MCF 10A (cell line): Measurements from ENCODE around the gene HS6ST3. TPM values are rescaled to one million over a fixed set of nuclear protein-coding genes. Genes with fewer than 3 reads are reported as not detected.

Experiments
- BruUV-seq: library from RNA; stranded (reverse); fragments of 400-500 nt; replicated peaks from 2 replicates; lab custom pipeline; 2021; lab: Mats Ljungman, UMichigan
- CTCF ChIA-PET: fragments of 300-600 bp; sonication (Branson Sonifier 250); formaldehyde crosslinking; extraction: SDS; loops from one replicate; lab custom pipeline; 2021; ENCODE audit warnings: antibody characterized with exemption, inconsistent platforms; lab: Yijun Ruan, JAX
- POLR2A ChIA-PET: fragments of 300-600, 350-650 bp; sonication (Branson Sonifier 250); formaldehyde crosslinking; extraction: SDS; loops from one replicate; lab custom pipeline; 2020; ENCODE audit warnings: antibody characterized with exemption, inconsistent platforms; lab: Yijun Ruan, JAX
- DNase-seq: peaks from one replicate; pipeline ENCODE4 v3.0.0-alpha.2; 2018; ENCODE audit not compliant: unreplicated experiment
- H3K27ac Mint-ChIP-seq: one replicate; pipeline ENCODE4 v1.8.0; 2022; ENCODE audit warnings: mild to moderate bottlenecking, low read depth, mixed read lengths; ENCODE audit not compliant: unreplicated experiment
- H3K27me3 Mint-ChIP-seq: one replicate; pipeline ENCODE4 v1.8.0; 2022; ENCODE audit warnings: mixed read lengths; ENCODE audit not compliant: insufficient read depth, unreplicated experiment
- H3K36me3 Mint-ChIP-seq: one replicate; pipeline ENCODE4 v1.8.0; 2022; ENCODE audit warnings: mild to moderate bottlenecking, moderate library complexity, mixed read lengths; ENCODE audit not compliant: insufficient read depth, unreplicated experiment
- H3K4me1 Mint-ChIP-seq: one replicate; pipeline ENCODE4 v1.8.0; 2022; ENCODE audit warnings: mixed read lengths; ENCODE audit not compliant: insufficient read depth, unreplicated experiment
- H3K4me3 Mint-ChIP-seq: one replicate; pipeline ENCODE4 v1.8.0; 2022; ENCODE audit warnings: mild to moderate bottlenecking, moderate library complexity, mixed read lengths; ENCODE audit not compliant: unreplicated experiment
- H3K9me3 Mint-ChIP-seq: one replicate; pipeline ENCODE4 v1.8.0; 2022; ENCODE audit warnings: mixed read lengths; ENCODE audit not compliant: unreplicated experiment
- intact Hi-C: fragments of 100-400 bp; cut with micrococcal nuclease; formaldehyde crosslinking; loops from 2 replicates; pipeline ENCODE4 v1.14.1; 2022
- total RNA-seq: library from RNA; stranded (reverse); gene quantifications from 2 replicates; pipeline ENCODE4 v1.2.3, GENCODE V29; 2022
- TF ChIP-seq, protein P1 (sequence below): fragments of 200-600 bp; IDR thresholded peaks from one replicate; pipeline ENCODE4 v1.8.0; 2022; ENCODE audit warnings: antibody characterized with exemption, mild to moderate bottlenecking; ENCODE audit not compliant: unreplicated experiment

The HS6ST3 gene
- total RNA-seq, 1 experiment from 2014 or later: 0.09 TPM

DNA sequence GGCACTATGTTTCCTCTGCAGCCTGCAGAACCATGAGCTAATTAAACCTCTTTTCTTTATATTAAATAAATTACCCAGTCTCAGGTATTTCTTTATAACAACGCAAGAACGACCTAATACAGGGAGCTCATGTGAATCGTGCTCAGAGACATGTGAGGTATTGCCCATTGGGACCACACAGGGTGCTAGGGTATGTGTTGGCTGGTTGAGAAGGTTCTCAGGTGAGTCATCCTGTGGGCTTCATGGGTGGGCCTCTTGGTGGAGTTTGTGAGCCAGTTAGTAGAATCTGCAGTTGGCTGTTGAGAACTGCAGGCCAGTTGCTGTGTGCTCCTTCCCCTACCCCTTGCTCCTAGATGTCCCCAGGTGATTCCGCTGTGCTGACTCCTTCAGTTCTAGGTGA lies 163.0 kb downstream of the HS6ST3 start:
- intact Hi-C loops: no loop called here
- H3K9me3 Mint-ChIP-seq: peaks cover 7% of the 10 kb centered on the region
- no TSS peak for BruUV-seq
- ChIA-PET CTCF (no interaction called here), POLR2A (no interaction called here)
- DNase-seq: no peak
- no peaks in the 10 kb centered on the region for H3K4me1 Mint-ChIP-seq
- H3K4me3 Mint-ChIP-seq: no peak overlapping the region
- H3K27ac Mint-ChIP-seq: no peak overlapping the region
- TF ChIP-seq, protein P1, sequence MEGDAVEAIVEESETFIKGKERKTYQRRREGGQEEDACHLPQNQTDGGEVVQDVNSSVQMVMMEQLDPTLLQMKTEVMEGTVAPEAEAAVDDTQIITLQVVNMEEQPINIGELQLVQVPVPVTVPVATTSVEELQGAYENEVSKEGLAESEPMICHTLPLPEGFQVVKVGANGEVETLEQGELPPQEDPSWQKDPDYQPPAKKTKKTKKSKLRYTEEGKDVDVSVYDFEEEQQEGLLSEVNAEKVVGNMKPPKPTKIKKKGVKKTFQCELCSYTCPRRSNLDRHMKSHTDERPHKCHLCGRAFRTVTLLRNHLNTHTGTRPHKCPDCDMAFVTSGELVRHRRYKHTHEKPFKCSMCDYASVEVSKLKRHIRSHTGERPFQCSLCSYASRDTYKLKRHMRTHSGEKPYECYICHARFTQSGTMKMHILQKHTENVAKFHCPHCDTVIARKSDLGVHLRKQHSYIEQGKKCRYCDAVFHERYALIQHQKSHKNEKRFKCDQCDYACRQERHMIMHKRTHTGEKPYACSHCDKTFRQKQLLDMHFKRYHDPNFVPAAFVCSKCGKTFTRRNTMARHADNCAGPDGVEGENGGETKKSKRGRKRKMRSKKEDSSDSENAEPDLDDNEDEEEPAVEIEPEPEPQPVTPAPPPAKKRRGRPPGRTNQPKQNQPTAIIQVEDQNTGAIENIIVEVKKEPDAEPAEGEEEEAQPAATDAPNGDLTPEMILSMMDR: no peak
- no peaks in the 10 kb centered on the region for H3K27me3 Mint-ChIP-seq
- no peaks in the 10 kb centered on the region for H3K36me3 Mint-ChIP-seq

DNA sequence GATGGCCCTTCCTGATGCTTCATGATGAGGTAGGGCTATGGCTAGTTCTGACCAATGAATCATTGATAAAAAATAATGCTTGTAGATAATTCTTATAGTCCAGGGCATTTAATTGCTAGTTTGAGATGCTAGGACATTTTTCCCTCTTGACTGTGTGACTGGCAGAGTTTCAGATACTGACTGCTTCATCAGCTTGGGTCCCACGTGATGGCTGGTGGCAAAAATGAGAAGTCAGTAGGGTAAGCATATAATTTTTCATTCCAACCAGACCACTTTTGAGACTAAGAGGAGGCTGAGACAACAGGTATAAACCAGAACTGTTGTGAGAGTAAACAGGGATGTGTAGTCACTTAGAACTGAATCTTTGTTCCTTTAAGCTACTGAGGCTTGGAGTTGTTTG lies 183.3 kb downstream of the HS6ST3 start:
- ChIA-PET POLR2A (interaction anchor here (0.6 to 0.8 kb wide), 2 partner anchors 46 to 656 kb away, joined by 3 read pairs; no protein-coding TSS in a partner anchor), CTCF (interaction anchor here (0.6 kb wide), 1 partner anchor 711 kb away, joined by 3 read pairs; no protein-coding TSS in a partner anchor)
- intact Hi-C loops: no loop called here
- H3K27ac Mint-ChIP-seq: no peak overlapping the region
- H3K9me3 Mint-ChIP-seq: peaks cover 9% of the 10 kb centered on the region
- TF ChIP-seq, protein P1: no peak
- no TSS peak for BruUV-seq
- DNase-seq: no peak
- H3K4me3 Mint-ChIP-seq: no peak overlapping the region
- H3K36me3 Mint-ChIP-seq: no peaks in the 10 kb centered on the region
- no peaks in the 10 kb centered on the region for H3K4me1 Mint-ChIP-seq
- no peaks in the 10 kb centered on the region for H3K27me3 Mint-ChIP-seq

DNA sequence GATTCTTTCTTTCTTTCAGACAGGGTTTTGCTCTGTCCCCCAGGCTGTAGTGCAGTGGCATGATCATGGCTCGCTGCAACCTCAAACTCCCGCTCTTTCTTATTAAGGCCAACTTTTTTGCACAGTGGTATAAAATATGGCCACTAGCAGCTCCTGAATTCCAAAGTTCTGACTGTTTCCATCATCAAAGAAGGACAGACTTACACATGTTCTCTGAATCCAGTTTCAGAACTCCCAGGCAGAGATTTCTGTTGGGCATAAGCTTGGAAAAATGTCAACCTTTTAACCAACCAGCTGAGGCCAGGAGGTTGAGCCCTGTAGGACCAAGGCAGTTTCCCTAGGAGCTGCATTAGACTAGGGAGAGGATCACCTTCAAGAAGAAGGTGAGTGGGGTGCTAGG lies 184.1 kb downstream of the HS6ST3 start:
- no TSS peak for BruUV-seq
- Mint-ChIP-seq H3K9me3 (peaks cover 7% of the 10 kb centered on the region), H3K27me3 (no peaks in the 10 kb centered on the region), H3K4me1 (no peaks in the 10 kb centered on the region), H3K4me3 (no peak overlapping the region), H3K27ac (no peak overlapping the region), H3K36me3 (no peaks in the 10 kb centered on the region)
- no peak for DNase-seq
- intact Hi-C loops: no loop called here
- TF ChIP-seq, protein P1: no peak
- POLR2A ChIA-PET: interaction anchor here (0.6 kb wide), 1 partner anchor 221 kb away, joined by 3 read pairs; the partner anchor contains the start of gene UGGT2
- CTCF ChIA-PET: interaction anchor here (0.5 to 1.6 kb wide), 3 partner anchors 13 to 1481 kb away, joined by 3 to 5 read pairs (median 3); no protein-coding TSS in a partner anchor

DNA sequence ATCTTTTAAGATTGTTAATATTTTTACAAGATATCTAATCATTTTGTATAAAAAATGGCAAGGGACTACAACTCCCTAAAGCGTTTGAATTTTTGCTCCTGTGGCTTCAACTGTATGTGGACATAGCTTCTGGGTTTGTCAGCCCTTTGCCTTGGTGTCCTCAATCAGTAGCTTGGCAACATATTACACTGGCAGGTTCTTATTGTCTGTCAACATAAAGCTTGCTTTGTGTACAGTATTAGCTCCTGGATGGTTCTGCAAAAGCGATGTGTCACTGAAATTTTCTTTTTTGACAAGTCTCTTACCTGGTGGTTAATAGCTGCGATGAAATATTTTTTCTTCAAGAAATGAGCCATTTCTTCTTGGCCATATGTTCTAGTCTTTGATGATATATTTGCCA lies 190.0 kb downstream of the HS6ST3 start:
- no peaks in the 10 kb centered on the region for H3K4me1 Mint-ChIP-seq
- no peak overlapping the region for H3K27ac Mint-ChIP-seq
- POLR2A ChIA-PET: interaction anchor here (0.6 kb wide), 1 partner anchor 33 kb away, joined by 3 read pairs; no protein-coding TSS in a partner anchor
- H3K36me3 Mint-ChIP-seq: no peaks in the 10 kb centered on the region
- H3K4me3 Mint-ChIP-seq: no peak overlapping the region
- CTCF ChIA-PET: interaction anchor here (0.6 to 1.3 kb wide), 2 partner anchors 537 to 933 kb away, joined by 3 to 4 read pairs; no protein-coding TSS in a partner anchor
- H3K9me3 Mint-ChIP-seq: peaks cover 7% of the 10 kb centered on the region
- intact Hi-C loops: no loop called here
- DNase-seq: no peak
- TF ChIP-seq, protein P1: no peak
- BruUV-seq: no TSS peak
- peaks cover 11% of the 10 kb centered on the region for H3K27me3 Mint-ChIP-seq
